ENCODE data around the gene TMEM37. TPM values are rescaled to one million over a fixed set of nuclear protein-coding genes. Genes with fewer than 3 reads are reported as not detected.

The TMEM37 gene
- total RNA-seq, 4 donors from 2014 or later = 3.7 to 15.3 (median 8.8) TPM

DNA sequence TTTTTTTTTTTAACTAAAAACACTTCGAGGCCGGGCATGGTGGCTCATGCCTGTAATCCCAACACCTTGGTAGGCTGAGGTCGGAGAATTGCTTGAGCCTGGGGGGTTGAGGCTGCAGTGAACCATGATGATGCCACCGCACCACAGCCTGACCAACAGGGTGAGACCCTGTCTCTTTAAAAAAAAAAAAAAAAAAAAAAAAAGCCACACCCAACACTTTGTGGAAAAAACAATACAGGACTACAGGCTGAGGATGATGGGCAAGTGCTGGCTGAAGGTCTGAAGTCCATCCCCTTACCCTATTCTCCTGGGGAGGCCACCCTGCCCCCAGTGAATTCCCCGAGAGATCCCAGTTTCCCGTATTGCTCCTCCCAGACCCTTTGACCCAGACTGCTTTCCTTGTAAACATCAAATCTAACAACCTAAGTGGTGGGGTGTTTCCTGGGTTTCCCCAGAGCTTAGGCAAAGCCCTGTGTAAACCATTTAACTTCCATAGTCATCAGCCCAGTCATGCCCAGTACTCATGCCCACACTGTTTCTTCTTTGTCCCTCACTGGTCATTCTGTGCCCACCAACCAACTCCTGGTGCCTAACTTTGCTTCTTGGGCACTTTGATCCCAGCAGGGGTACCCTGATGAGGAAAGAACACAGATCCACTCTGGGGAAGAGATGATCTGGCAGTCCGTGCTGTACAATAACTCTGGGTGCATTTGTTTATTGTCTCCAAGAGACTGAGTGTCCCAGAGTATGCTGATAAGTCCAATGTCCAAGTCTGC lies 5.8 kb upstream of the TMEM37 start:
- H3K27me3 ChIP-seq = no peaks in the 10 kb centered on the region
- no peak overlapping the region for H3K4me3 ChIP-seq
- H3K27ac ChIP-seq = peak overlapping the region in 3 of 4 donors; percentile 25 to 62 (median 43)
- no peak for DNase-seq (ENCODE audit: low spot score in 2 of 2)
- H3K9me3 ChIP-seq = peaks cover 0 to 5% (median 0%) of the 10 kb centered on the region in 4 donors
- H3K36me3 ChIP-seq = no peaks in the 10 kb centered on the region
- no peak for TF ChIP-seq EP300 (IDR thresholded peaks at IDR 0.05)
- WGBS, 2 donors = 71 to 73% methylated on average over 7 of the region's 7 CpGs
- H3K4me1 ChIP-seq = peaks cover 0 to 41% (median 12%) of the 10 kb centered on the region in 4 donors

DNA sequence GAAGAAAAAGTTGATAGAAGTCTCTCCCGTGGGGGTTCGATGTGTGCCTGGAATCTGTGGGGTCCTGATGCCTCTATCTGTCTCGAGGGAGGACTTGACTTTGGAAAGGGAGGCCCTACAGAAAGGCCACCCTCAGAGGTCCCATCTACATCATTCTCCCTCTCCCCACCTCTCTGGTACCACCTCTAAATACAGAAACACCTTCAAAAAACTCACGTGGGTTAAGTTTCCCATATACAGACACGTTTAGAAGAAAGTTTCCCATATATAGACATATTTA lies 5.3 kb upstream of the TMEM37 start:
- TF ChIP-seq EP300 (IDR thresholded peaks at IDR 0.05) (no peak), POLR2A (IDR thresholded peaks at IDR 0.05) (no peak)
- TF ChIP-seq, protein P1, sequence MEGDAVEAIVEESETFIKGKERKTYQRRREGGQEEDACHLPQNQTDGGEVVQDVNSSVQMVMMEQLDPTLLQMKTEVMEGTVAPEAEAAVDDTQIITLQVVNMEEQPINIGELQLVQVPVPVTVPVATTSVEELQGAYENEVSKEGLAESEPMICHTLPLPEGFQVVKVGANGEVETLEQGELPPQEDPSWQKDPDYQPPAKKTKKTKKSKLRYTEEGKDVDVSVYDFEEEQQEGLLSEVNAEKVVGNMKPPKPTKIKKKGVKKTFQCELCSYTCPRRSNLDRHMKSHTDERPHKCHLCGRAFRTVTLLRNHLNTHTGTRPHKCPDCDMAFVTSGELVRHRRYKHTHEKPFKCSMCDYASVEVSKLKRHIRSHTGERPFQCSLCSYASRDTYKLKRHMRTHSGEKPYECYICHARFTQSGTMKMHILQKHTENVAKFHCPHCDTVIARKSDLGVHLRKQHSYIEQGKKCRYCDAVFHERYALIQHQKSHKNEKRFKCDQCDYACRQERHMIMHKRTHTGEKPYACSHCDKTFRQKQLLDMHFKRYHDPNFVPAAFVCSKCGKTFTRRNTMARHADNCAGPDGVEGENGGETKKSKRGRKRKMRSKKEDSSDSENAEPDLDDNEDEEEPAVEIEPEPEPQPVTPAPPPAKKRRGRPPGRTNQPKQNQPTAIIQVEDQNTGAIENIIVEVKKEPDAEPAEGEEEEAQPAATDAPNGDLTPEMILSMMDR (IDR thresholded peaks at IDR 0.05) = no peak
- Histone ChIP-seq H3K4me3 (no peak overlapping the region), H3K9me3 (peaks cover 0 to 2% (median 0%) of the 10 kb centered on the region in 4 donors), H3K4me1 (peaks cover 0 to 45% (median 12%) of the 10 kb centered on the region in 4 donors), H3K27ac (peak overlapping the region in 3 of 4 donors; percentile 25 to 62 (median 43)), H3K36me3 (no peaks in the 10 kb centered on the region), H3K27me3 (no peaks in the 10 kb centered on the region)
- DNase-seq (ENCODE audit: low spot score in 2 of 2) = no peak
- WGBS, 2 donors = 54 to 66% methylated on average over 5 of the region's 5 CpGs

DNA sequence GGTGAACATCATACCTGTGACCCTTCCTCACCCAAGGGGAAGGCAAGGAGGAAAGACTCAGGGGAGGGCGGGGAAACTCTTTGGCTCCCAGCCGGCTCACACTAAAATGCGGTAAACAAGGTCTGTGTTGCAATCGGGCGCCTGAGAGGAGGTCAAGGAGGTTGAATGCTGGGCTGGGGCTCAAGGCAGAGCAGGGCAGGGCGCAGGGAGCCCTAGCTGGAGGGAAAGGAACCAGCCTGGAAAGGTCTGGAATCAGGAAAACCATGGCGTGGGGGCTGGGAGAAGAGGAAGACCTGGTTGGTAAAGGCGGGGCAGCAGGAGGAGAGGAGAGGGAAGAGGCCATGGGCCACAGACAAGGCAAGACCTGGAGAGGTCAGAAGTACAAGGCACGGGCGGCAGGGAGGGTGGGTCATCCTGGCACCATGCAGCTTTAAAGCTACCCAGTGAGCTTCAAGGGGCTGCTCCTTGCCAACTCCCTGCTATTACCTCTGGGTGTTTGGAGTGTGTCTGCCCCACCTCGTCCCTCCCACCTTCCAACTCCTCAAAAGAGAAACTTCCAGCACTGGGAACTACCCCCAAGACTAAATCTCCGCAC lies 4.8 kb upstream of the TMEM37 start:
- no peaks in the 10 kb centered on the region for H3K27me3 ChIP-seq
- 49 to 53% methylated on average over 11 to 12 of the region's 12 CpGs for WGBS, 2 donors
- H3K4me3 ChIP-seq = no peak overlapping the region
- no peaks in the 10 kb centered on the region for H3K9me3 ChIP-seq
- DNase-seq (ENCODE audit: low spot score in 2 of 2) = peak; percentile 46 to 75
- peak overlapping the region in 2 of 4 donors; percentile 24 to 25 for H3K27ac ChIP-seq
- no peaks in the 10 kb centered on the region for H3K36me3 ChIP-seq
- peaks cover 0 to 50% (median 13%) of the 10 kb centered on the region in 4 donors for H3K4me1 ChIP-seq
- TF ChIP-seq POLR2A (IDR thresholded peaks at IDR 0.05) (no peak), EP300 (IDR thresholded peaks at IDR 0.05) (peak in 1 of 2 donors; percentile 64)

DNA sequence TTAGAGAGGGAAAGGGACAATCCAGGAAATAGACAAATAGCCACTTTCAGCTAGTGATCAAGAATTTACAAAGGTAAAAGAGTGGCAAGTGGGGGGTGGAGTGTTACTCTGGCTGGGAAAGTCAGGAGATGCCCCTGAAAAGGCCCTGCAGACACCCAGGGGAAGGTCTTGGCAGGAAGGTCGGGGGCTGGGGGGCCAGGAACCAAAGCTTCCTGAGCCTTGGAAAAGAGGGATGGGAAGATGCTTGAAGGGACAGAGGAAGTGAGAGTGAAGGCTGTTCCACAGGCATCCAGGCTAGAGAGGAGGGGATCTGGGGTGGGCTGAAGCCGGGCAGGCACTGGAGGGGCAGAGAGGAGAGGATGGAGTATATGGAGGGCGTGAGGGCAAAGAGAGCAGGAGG lies 3.9 kb upstream of the TMEM37 start:
- Histone ChIP-seq H3K27ac (peak overlapping the region in 2 of 4 donors; percentile 24 to 71), H3K36me3 (no peaks in the 10 kb centered on the region), H3K9me3 (no peaks in the 10 kb centered on the region), H3K27me3 (no peaks in the 10 kb centered on the region), H3K4me3 (no peak overlapping the region), H3K4me1 (peaks cover 0 to 58% (median 19%) of the 10 kb centered on the region in 4 donors)
- no peak for DNase-seq (ENCODE audit: low spot score in 2 of 2)
- 81 to 84% methylated on average over 3 of the region's 3 CpGs for WGBS, 2 donors
- TF ChIP-seq EP300 (IDR thresholded peaks at IDR 0.05) = no peak
- TF ChIP-seq POLR2A (IDR thresholded peaks at IDR 0.05) = no peak
- TF ChIP-seq, protein P1 (IDR thresholded peaks at IDR 0.05) = no peak

DNA sequence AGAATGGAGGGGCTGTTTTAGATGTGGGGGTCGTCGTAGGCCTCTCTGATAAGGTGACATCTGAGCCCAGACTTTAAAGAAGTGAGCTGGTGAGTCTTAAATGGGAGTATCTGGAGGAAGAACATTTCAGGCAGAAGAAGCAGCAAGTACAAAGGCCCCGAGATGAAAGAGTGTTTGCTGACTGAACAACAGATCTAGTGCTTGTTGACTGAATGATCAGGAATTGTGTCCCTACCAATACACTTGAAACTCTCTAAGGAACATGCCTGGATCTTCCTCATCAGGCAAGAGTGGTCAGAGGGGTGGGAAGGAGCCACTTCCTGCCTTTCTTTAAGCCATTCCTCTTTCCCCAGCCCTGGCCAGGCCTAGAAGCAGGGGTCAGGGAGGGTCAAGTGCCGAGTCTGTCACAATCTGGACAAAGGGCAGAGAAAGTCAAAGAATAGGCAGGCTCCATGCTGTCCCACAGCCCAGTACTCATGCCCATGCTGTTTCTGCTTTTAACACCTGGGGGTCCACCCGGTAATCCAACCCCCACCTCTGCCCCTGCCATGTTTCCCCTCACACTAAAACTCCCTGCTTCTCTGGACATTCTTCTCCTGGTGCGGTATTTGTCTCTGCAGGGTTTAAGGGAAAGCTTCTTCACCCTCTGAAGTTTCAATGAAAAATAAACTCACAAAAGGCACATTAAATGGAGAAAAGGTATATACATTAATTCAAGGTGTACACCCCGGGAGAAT lies 3.0 kb upstream of the TMEM37 start:
- WGBS, 2 donors = 81 to 85% methylated on average over 7 of the region's 7 CpGs
- no peaks in the 10 kb centered on the region for H3K27me3 ChIP-seq
- H3K36me3 ChIP-seq = no peaks in the 10 kb centered on the region
- H3K4me1 ChIP-seq = peaks cover 0 to 67% (median 19%) of the 10 kb centered on the region in 4 donors
- H3K4me3 ChIP-seq = no peak overlapping the region
- H3K9me3 ChIP-seq = no peaks in the 10 kb centered on the region
- peak overlapping the region in 3 of 4 donors; percentile 71 to 79 (median 72) for H3K27ac ChIP-seq
- TF ChIP-seq EP300 (IDR thresholded peaks at IDR 0.05) = peak in 1 of 2 donors; percentile 30
- TF ChIP-seq POLR2A (IDR thresholded peaks at IDR 0.05) = no peak
- peak in 1 of 2 donors; percentile 50 for DNase-seq (ENCODE audit: low spot score in 2 of 2)

DNA sequence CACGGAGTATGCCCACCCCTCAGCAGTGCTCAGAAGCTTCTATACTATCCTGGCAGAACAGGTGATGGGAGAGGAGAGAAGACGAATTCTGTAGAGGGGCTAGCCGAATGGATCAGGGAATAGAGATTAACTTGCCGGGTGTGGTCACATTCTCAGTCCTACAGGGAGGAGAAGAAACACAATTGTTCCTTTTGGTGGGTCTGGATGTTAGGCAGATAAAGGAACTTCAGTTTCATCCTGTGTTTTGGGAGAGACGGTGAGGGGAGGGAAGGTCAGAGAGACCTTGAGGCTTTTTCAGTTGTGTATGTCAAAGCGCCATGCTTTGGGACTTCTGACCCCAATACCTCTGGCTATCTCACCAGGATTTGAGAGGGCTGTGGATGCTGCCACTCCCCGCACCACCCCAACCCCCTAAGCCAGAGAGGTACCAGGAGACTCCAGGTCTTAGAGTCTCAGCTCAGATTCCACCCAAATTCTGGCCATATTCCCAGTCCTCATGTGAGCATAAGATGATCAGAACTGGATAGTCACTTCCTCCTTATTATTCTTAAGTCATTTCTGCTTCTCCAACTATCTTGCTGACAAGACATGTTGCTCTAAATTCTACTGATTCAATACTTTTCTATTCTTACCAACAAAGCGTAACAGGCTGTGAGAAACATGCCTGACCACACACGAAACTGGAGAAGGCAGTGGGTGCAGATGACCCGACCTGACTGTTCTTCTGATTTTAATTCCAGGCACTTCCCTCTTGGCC lies 2.3 kb upstream of the TMEM37 start:
- TF ChIP-seq POLR2A (IDR thresholded peaks at IDR 0.05) (no peak), EP300 (IDR thresholded peaks at IDR 0.05) (peak; percentile 60 to 62)
- TF ChIP-seq, protein P1 (IDR thresholded peaks at IDR 0.05) = no peak
- 74 to 77% methylated on average over 10 of the region's 10 CpGs for WGBS, 2 donors
- no peaks in the 10 kb centered on the region for H3K9me3 ChIP-seq
- peak in 1 of 2 donors; percentile 52 for DNase-seq (ENCODE audit: low spot score in 2 of 2)
- no peaks in the 10 kb centered on the region for H3K27me3 ChIP-seq
- H3K36me3 ChIP-seq = no peaks in the 10 kb centered on the region
- H3K4me1 ChIP-seq = peaks cover 0 to 68% (median 19%) of the 10 kb centered on the region in 4 donors
- H3K4me3 ChIP-seq = no peak overlapping the region
- peak overlapping the region in 3 of 4 donors; percentile 71 to 79 (median 72) for H3K27ac ChIP-seq

All from tibial nerve (tissue), 4 donors.